Mesenchymal stem cell (in vitro differentiated cells and primary cell): ENCODE results near the gene CELF2.

ENCODE experiments used
- DNase-seq: peaks from one replicate; pipeline ENCODE4 v3.0.0-alpha.2; 2013
- H2AFZ ChIP-seq: one replicate; pipeline ENCODE4 v1.6.1; 2013; ENCODE audit warnings: low read depth, mild to moderate bottlenecking, control low read depth, inconsistent platforms, low read length, moderate library complexity
- H2AK5ac ChIP-seq: 2 replicates; pipeline ENCODE4 v1.6.1; 2013; ENCODE audit warnings: low read length, moderate library complexity, mild to moderate bottlenecking, inconsistent platforms; ENCODE audit not compliant: severe bottlenecking
- H2BK120ac ChIP-seq: one replicate; pipeline ENCODE4 v1.6.1; 2013; ENCODE audit warnings: low read depth, mild to moderate bottlenecking, inconsistent platforms, low read length, moderate library complexity
- H2BK12ac ChIP-seq, 2 experiments: one replicate each; pipeline ENCODE4 v1.6.1; 2013; ENCODE audit warnings: inconsistent platforms in 2 of 2, low read length in 2 of 2, mild to moderate bottlenecking in 2 of 2, moderate library complexity in 2 of 2, control low read depth in 1 of 2
- H2BK15ac ChIP-seq: one replicate; pipeline ENCODE4 v1.6.1; 2013; ENCODE audit warnings: mild to moderate bottlenecking, low read depth, inconsistent platforms; ENCODE audit not compliant: poor library complexity, severe bottlenecking
- H2BK5ac ChIP-seq: 2 replicates; pipeline ENCODE4 v1.6.1; 2013; ENCODE audit warnings: low read depth, mild to moderate bottlenecking, low read length, control low read depth, inconsistent platforms; ENCODE audit not compliant: poor library complexity, severe bottlenecking
- H3K14ac ChIP-seq, 2 experiments: one replicate each; pipeline ENCODE4 v1.6.1; 2013; ENCODE audit warnings: inconsistent platforms in 2 of 2, low read length in 2 of 2, control low read depth in 1 of 2, mild to moderate bottlenecking in 1 of 2, moderate library complexity in 1 of 2
- H3K18ac ChIP-seq, 2 experiments: one replicate each; pipeline ENCODE4 v1.6.1; 2013; ENCODE audit warnings: inconsistent platforms in 2 of 2, low read length in 2 of 2, control low read depth in 1 of 2, low read depth in 1 of 2, mild to moderate bottlenecking in 1 of 2
- H3K23ac ChIP-seq, 2 experiments: one replicate each; pipeline ENCODE4 v1.6.1; 2013; ENCODE audit warnings: inconsistent platforms in 2 of 2, low read length in 2 of 2, mild to moderate bottlenecking in 2 of 2, moderate library complexity in 2 of 2, control low read depth in 1 of 2
- H3K27ac ChIP-seq: 2 replicates; pipeline ENCODE4 v1.5.1; 2013; ENCODE audit warnings: mild to moderate bottlenecking, moderate library complexity, low read length, control low read depth, inconsistent platforms; ENCODE audit not compliant: poor library complexity, severe bottlenecking
- H3K27me3 ChIP-seq, 2 experiments: 2 replicates each; pipeline versions ENCODE4 v1.6.1 to v1.7.0; 2013; ENCODE audit warnings: low read length in 2 of 2, mild to moderate bottlenecking in 2 of 2, moderate library complexity in 2 of 2, control low read depth in 1 of 2, inconsistent platforms in 1 of 2; ENCODE audit not compliant: control insufficient read depth in 1 of 2, insufficient read depth in 1 of 2
- H3K36me3 ChIP-seq, 2 experiments: 2 replicates each; pipeline versions ENCODE4 v1.6.1 to v1.7.0; 2013; ENCODE audit warnings: low read length in 2 of 2, control low read depth in 1 of 2, inconsistent platforms in 1 of 2, low read depth in 1 of 2, mild to moderate bottlenecking in 1 of 2; ENCODE audit not compliant: insufficient read depth in 2 of 2, control insufficient read depth in 1 of 2
- H3K4ac ChIP-seq, 2 experiments: one replicate each; pipeline ENCODE4 v1.6.1; 2013; ENCODE audit warnings: inconsistent platforms in 2 of 2, low read length in 2 of 2, mild to moderate bottlenecking in 2 of 2, moderate library complexity in 2 of 2, control low read depth in 1 of 2, low read depth in 1 of 2
- H3K4me1 ChIP-seq: 2 replicates; pipeline ENCODE4 v1.6.1; 2013; ENCODE audit warnings: low read depth, low read length, control low read depth; ENCODE audit not compliant: control insufficient read depth, insufficient read depth
- H3K4me2 ChIP-seq: 2 replicates; pipeline ENCODE4 v1.6.1; 2013; ENCODE audit warnings: low read length, mild to moderate bottlenecking, inconsistent platforms; ENCODE audit not compliant: poor library complexity, severe bottlenecking
- H3K4me3 ChIP-seq, 2 experiments: 2 replicates each; pipeline versions ENCODE4 v1.5.1 to v1.7.0; 2013; ENCODE audit warnings: low read length in 2 of 2, mild to moderate bottlenecking in 2 of 2, control low read depth in 1 of 2, low read depth in 1 of 2; ENCODE audit not compliant: insufficient read depth in 1 of 2
- H3K79me1 ChIP-seq: replicated peaks from 2 replicates; pipeline ENCODE4 v1.6.1; 2013; ENCODE audit warnings: mild to moderate bottlenecking, control low read depth, low read length, inconsistent platforms; ENCODE audit not compliant: poor library complexity, severe bottlenecking
- H3K9ac ChIP-seq: 2 replicates; pipeline ENCODE4 v1.7.0; 2013; ENCODE audit warnings: mild to moderate bottlenecking, low read length, moderate library complexity
- H3K9me3 ChIP-seq: 2 replicates; pipeline ENCODE4 v1.7.0; 2013; ENCODE audit warnings: mild to moderate bottlenecking, low read length; ENCODE audit not compliant: control insufficient read depth
- H4K8ac ChIP-seq: one replicate; pipeline ENCODE4 v1.6.1; 2013; ENCODE audit warnings: inconsistent platforms, mild to moderate bottlenecking, low read length, moderate library complexity
- H4K91ac ChIP-seq: one replicate; pipeline ENCODE4 v1.6.1; 2013; ENCODE audit warnings: mild to moderate bottlenecking, low read length, inconsistent platforms
- WGBS: methylation state at CpG from one replicate; pipeline ENCODE4 v1.1.7; 2013; ENCODE audit warnings: mixed read lengths; 5-methylcytosine and 5-hydroxymethylcytosine counted together

CELF2 gene

DNA sequence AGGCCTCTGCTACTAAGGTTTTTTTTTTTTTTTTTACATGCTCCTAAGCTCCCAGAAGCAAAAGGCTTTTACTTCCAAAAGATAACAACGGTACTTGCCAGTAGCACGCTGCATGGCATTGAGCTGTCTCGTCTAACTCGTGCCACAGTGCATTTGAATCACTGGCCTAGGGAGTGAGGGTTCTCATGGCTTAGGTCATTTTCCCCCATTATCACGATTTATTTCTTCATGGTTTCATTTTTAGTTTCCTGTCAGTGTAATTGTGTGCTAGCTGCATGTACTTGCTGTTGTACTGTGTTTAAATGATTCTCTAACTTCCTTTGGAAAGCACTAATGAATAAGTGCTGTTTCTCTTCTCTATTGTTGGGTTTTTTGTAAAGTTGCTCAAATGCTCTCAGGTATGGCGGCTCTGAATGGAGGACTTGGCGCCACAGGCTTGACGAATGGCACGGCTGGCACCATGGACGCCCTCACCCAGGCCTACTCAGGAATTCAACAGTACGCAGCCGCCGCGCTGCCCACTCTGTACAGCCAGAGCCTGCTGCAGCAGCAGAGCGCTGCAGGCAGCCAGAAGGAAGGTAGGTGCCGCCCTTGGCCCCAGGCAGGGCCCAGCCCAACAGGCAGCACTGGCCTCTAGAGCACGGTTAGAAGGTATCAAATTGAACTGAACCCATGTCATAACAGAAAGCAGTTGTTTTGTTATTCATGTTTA, 303.3 kb downstream of the CELF2 start:
- Histone ChIP-seq H2AK5ac (no peak overlapping the region), H3K9ac (no peak overlapping the region), H3K4me3 (no peak overlapping the region), H4K91ac (no peak overlapping the region), H3K9me3 (no peaks in the 10 kb centered on the region), H3K27me3 (no peaks in the 10 kb centered on the region), H2BK15ac (no peak overlapping the region), H3K4ac (no peak overlapping the region), H3K23ac (no peak overlapping the region), H3K27ac (no peak overlapping the region), H3K79me1 (no peaks in the 10 kb centered on the region), H2BK120ac (no peak overlapping the region), H3K36me3 (peaks cover 34 to 82% of the 10 kb centered on the region in 2 experiments), H2BK12ac (no peak overlapping the region), H3K18ac (no peak overlapping the region), H4K8ac (no peak overlapping the region), H3K4me1 (no peaks in the 10 kb centered on the region), H3K4me2 (no peak overlapping the region), H2BK5ac (no peak overlapping the region), H3K14ac (no peak overlapping the region), H2AFZ (no peak overlapping the region)
- WGBS: 97% methylated on average over 16 of the region's 17 CpGs
- no peak for DNase-seq

DNA sequence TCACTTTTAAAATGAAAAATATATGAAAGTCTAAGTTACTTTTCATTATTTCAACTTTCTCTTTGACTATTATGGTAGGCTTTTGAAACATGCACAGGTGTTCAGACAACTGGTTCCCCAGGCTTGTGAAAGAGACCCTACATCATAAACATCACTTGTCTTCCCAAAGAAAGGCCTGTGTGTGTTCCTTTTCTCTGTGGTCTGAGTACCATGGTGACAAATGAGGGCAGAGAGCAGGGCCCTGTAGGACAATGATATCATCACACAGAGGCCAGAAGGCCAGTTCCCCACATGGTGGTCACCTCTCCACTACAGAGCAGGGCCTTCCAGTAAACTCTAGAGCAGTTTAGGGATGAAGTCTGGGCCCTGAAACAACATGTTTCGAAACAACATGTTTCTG, 305.0 kb downstream of the CELF2 start:
- H4K8ac ChIP-seq: no peak overlapping the region

GRCh38 chr10:11324761-11325321, 307.2 kb downstream of the CELF2 start:
- Histone ChIP-seq H3K9ac (no peak overlapping the region), H3K27ac (no peak overlapping the region), H2AFZ (no peak overlapping the region), H2BK5ac (no peak overlapping the region), H2AK5ac (no peak overlapping the region), H3K9me3 (no peaks in the 10 kb centered on the region), H3K79me1 (no peaks in the 10 kb centered on the region), H3K4ac (no peak overlapping the region), H3K4me3 (no peak overlapping the region), H2BK12ac (no peak overlapping the region), H2BK120ac (no peak overlapping the region), H3K23ac (no peak overlapping the region), H4K91ac (no peak overlapping the region), H3K14ac (no peak overlapping the region), H3K4me1 (no peaks in the 10 kb centered on the region), H4K8ac (no peak overlapping the region), H3K18ac (no peak overlapping the region), H2BK15ac (no peak overlapping the region), H3K4me2 (no peak overlapping the region), H3K36me3 (peaks cover 29 to 56% of the 10 kb centered on the region in 2 experiments), H3K27me3 (no peaks in the 10 kb centered on the region)
- DNase-seq: no peak
- whole genome bisulfite sequencing: 97% methylated on average over 7 of the region's 11 CpGs

More for the DNA sequence above, 305.0 kb downstream of the CELF2 start:
- H3K79me1 ChIP-seq: no peaks in the 10 kb centered on the region
- H3K27ac ChIP-seq: no peak overlapping the region
- no peak overlapping the region for H3K18ac ChIP-seq
- no peaks in the 10 kb centered on the region for H3K9me3 ChIP-seq
- WGBS: no CpG with 5 or more reads among the region's 1 CpG
- H2AFZ ChIP-seq: no peak overlapping the region
- H3K27me3 ChIP-seq: no peaks in the 10 kb centered on the region
- H3K9ac ChIP-seq: no peak overlapping the region
- no peak overlapping the region for H3K4me3 ChIP-seq
- H2BK15ac ChIP-seq: no peak overlapping the region
- no peak overlapping the region for H2BK5ac ChIP-seq
- H3K23ac ChIP-seq: no peak overlapping the region
- H4K91ac ChIP-seq: no peak overlapping the region
- no peak overlapping the region for H3K4me2 ChIP-seq
- no peak for DNase-seq
- H3K4me1 ChIP-seq: no peaks in the 10 kb centered on the region
- no peak overlapping the region for H3K4ac ChIP-seq
- H2AK5ac ChIP-seq: no peak overlapping the region
- no peak overlapping the region for H2BK120ac ChIP-seq
- no peak overlapping the region for H2BK12ac ChIP-seq
- H3K36me3 ChIP-seq: peaks cover 36 to 71% of the 10 kb centered on the region in 2 experiments
- no peak overlapping the region for H3K14ac ChIP-seq

DNA sequence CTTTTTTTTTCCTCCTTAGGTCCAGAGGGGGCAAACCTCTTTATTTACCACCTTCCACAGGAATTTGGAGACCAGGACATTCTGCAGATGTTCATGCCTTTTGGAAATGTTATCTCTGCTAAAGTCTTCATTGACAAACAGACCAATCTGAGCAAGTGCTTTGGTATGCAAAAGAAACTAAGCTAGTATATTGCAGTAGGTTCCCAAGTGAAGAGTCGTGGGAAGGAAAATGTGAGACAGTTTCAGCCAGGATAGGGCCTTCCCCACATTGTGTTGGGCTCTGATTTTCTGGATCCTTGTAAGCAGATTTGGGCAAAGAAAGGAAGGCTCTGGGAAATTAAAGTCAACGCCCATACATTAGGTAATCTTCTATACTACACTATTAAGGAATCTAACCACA, 308.1 kb downstream of the CELF2 start:
- H3K4me2 ChIP-seq: no peak overlapping the region
- no peak overlapping the region for H3K27ac ChIP-seq
- no peak overlapping the region for H2BK15ac ChIP-seq
- H3K14ac ChIP-seq: no peak overlapping the region
- H3K18ac ChIP-seq: no peak overlapping the region
- H3K9ac ChIP-seq: no peak overlapping the region
- no peaks in the 10 kb centered on the region for H3K27me3 ChIP-seq
- no peaks in the 10 kb centered on the region for H3K79me1 ChIP-seq
- H3K9me3 ChIP-seq: no peaks in the 10 kb centered on the region
- H3K4me1 ChIP-seq: no peaks in the 10 kb centered on the region
- no peak overlapping the region for H3K4ac ChIP-seq
- DNase-seq: peak; percentile 79
- H2BK12ac ChIP-seq: no peak overlapping the region
- H3K4me3 ChIP-seq: no peak overlapping the region
- no peak overlapping the region for H4K91ac ChIP-seq
- WGBS: 42% methylated on average over 2 of the region's 2 CpGs
- no peak overlapping the region for H4K8ac ChIP-seq
- H2BK120ac ChIP-seq: no peak overlapping the region
- H2AK5ac ChIP-seq: no peak overlapping the region
- H3K36me3 ChIP-seq: peaks cover 25 to 47% of the 10 kb centered on the region in 2 experiments
- no peak overlapping the region for H2BK5ac ChIP-seq
- no peak overlapping the region for H3K23ac ChIP-seq
- no peak overlapping the region for H2AFZ ChIP-seq
